Mucosa of gallbladder (tissue), 1 donor: ENCODE data around the gene LAMA2. TPM values are rescaled to one million over a fixed set of nuclear protein-coding genes. Genes with fewer than 3 reads are reported as not detected.
A peak's percentile ranks its signal among the peaks of the same experiment; 100 is the strongest.

Experiments used
- DNase-seq: peaks from one replicate; pipeline ENCODE4 v3.0.0-alpha.2; 2020; ENCODE audit warnings: low spot score
- total RNA-seq: library from RNA; stranded (reverse); gene quantifications from one replicate; pipeline ENCODE4 v1.2.1, GENCODE V29; 2021
- donor health status: DM: no; HTN: no; CAD: no.

The LAMA2 gene
- 35.3 TPM for total RNA-seq

GRCh38 chr6:128882991-128883611 lies at the start of gene LAMA2:
TSS of gene LAMA2 (plus strand) at chr6:128883138. CDS start at chr6:128883246, 108 bp downstream.
- peak; percentile 58 for DNase-seq

- DNase-seq = no peak
Measured at GRCh38 chr6:128836761-128837160, 46.2 kb upstream of the LAMA2 start.

GRCh38 chr6:128841518-128841917 lies 41.4 kb upstream of the LAMA2 start:
- no peak for DNase-seq

- no peak for DNase-seq
Measured at GRCh38 chr6:128844598-128844997, 38.3 kb upstream of the LAMA2 start.

GRCh38 chr6:128847431-128848210 lies 35.3 kb upstream of the LAMA2 start:
- no peak for DNase-seq

- no peak for DNase-seq
Measured at GRCh38 chr6:128848212-128848935, 34.6 kb upstream of the LAMA2 start.

GRCh38 chr6:128855581-128856085 lies 27.3 kb upstream of the LAMA2 start:
- no peak for DNase-seq

GRCh38 chr6:128857806-128858205 lies 25.1 kb upstream of the LAMA2 start:
- DNase-seq = no peak

GRCh38 chr6:128860782-128861181 lies 22.2 kb upstream of the LAMA2 start:
- no peak for DNase-seq

- DNase-seq = no peak
Measured at GRCh38 chr6:128863983-128864382, 19.0 kb upstream of the LAMA2 start.

- DNase-seq = no peak
Measured at GRCh38 chr6:128870746-128871145, 12.2 kb upstream of the LAMA2 start.

GRCh38 chr6:128874863-128875262 lies 8.1 kb upstream of the LAMA2 start:
- DNase-seq = no peak

GRCh38 chr6:128882560-128882959 lies 378 bp upstream of the LAMA2 start:
- no peak for DNase-seq

- DNase-seq = no peak
Measured at GRCh38 chr6:128883906-128884305, 968 bp downstream of the LAMA2 start.

GRCh38 chr6:128885381-128885780 lies 2.4 kb downstream of the LAMA2 start:
- no peak for DNase-seq

- no peak for DNase-seq
Measured at GRCh38 chr6:128886706-128887105, 3.8 kb downstream of the LAMA2 start.

- DNase-seq = no peak
Measured at GRCh38 chr6:128888444-128889175, 5.7 kb downstream of the LAMA2 start.

- no peak for DNase-seq
Measured at GRCh38 chr6:128889870-128890269, 6.9 kb downstream of the LAMA2 start.

GRCh38 chr6:128892079-128892478 lies 9.1 kb downstream of the LAMA2 start:
- DNase-seq = no peak

- DNase-seq = no peak
Measured at GRCh38 chr6:128899341-128900050, 16.6 kb downstream of the LAMA2 start.

GRCh38 chr6:128903715-128904114 lies 20.8 kb downstream of the LAMA2 start:
- DNase-seq = no peak
